ENCODE data around the gene MYO5B. TPM values are rescaled to one million over a fixed set of nuclear protein-coding genes. Genes with fewer than 3 reads are reported as not detected.

The MYO5B gene
- total RNA-seq, 1 experiment from 2014 or later, result 32.1 TPM

DNA sequence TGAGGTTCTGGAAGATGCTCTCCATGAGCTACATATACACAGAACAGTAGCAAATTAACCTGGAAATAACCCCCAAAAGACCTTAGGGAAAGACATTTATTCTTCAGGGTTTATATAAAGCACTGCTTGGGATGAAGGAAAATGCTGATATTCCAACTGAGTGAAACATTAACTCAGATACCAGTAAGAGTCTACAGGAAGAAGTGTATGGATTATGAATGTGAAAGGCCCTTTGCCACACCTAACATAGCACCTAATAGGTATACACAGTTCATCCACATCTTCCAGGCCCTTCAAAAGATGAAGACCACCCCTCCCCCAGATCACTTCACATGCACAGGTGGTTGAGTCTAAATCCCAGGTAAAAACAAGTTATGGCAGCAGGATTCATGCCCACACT lies 50.4 kb downstream of the MYO5B start:
- Histone ChIP-seq H3K4me1 (ENCODE audit: control insufficient read depth in 1 of 2, insufficient read depth in 2 of 2, low read length in 2 of 2) (peaks cover 0 to 9% of the 10 kb centered on the region in 2 experiments; a peak in 2 of 4 replicates), H3K9ac (ENCODE audit: low read length) (no peak overlapping the region), H4K20me1 (ENCODE audit: insufficient read depth) (no peaks in the 10 kb centered on the region), H3K79me2 (ENCODE audit: insufficient read depth, low read length) (peaks cover 2% of the 10 kb centered on the region; the same call in 1 of the 2 replicates), H2AFZ (ENCODE audit: low read depth, low read length, poor library complexity, severe bottlenecking) (no peak overlapping the region), H3K4me2 (ENCODE audit: low read length) (no peak overlapping the region), H3K9me2 (ENCODE audit: insufficient read depth) (no peaks in the 10 kb centered on the region), H3K27me3 (ENCODE audit: insufficient read depth, low read length) (no peaks in the 10 kb centered on the region), H3K9me3 (ENCODE audit: control insufficient read depth in 1 of 2, insufficient read depth in 1 of 2, low read depth in 1 of 2, low read length in 2 of 2) (no peaks in the 10 kb centered on the region), H3K4me3 (replicated peaks in 1 of 2; ENCODE audit: low read depth in 1 of 2, low read length in 2 of 2) (no peak overlapping the region), H3K36me3 (ENCODE audit: control insufficient read depth in 1 of 2, insufficient read depth in 2 of 2, low read length in 2 of 2) (no peaks in the 10 kb centered on the region), H3K27ac (ENCODE audit: low read depth, low read length) (no peak overlapping the region)
- intact Hi-C loops (cut with micrococcal nuclease), result no loop called here
- no peak for TF ChIP-seq ELF1 (IDR thresholded peaks at IDR 0.05; ENCODE audit: borderline replicate concordance, low read depth)
- no peak for TF ChIP-seq MAX (IDR thresholded peaks at IDR 0.05)
- no peak for TF ChIP-seq EGR1 (IDR thresholded peaks at IDR 0.05; ENCODE audit: low read depth)
- no peak for TF ChIP-seq POLR2A (IDR thresholded peaks at IDR 0.05; ENCODE audit: borderline replicate concordance, extremely low read depth, insufficient read depth, insufficient read length)
- no peak for TF ChIP-seq SIN3A (IDR thresholded peaks at IDR 0.05; ENCODE audit: low read depth)
- TF ChIP-seq EZH2phosphoT487 (IDR thresholded peaks at IDR 0.05; ENCODE audit: borderline replicate concordance), result no peak
- no peak for TF ChIP-seq POLR2AphosphoS5 (IDR thresholded peaks at IDR 0.05; ENCODE audit: low read depth, low read length)
- TF ChIP-seq, protein P1, sequence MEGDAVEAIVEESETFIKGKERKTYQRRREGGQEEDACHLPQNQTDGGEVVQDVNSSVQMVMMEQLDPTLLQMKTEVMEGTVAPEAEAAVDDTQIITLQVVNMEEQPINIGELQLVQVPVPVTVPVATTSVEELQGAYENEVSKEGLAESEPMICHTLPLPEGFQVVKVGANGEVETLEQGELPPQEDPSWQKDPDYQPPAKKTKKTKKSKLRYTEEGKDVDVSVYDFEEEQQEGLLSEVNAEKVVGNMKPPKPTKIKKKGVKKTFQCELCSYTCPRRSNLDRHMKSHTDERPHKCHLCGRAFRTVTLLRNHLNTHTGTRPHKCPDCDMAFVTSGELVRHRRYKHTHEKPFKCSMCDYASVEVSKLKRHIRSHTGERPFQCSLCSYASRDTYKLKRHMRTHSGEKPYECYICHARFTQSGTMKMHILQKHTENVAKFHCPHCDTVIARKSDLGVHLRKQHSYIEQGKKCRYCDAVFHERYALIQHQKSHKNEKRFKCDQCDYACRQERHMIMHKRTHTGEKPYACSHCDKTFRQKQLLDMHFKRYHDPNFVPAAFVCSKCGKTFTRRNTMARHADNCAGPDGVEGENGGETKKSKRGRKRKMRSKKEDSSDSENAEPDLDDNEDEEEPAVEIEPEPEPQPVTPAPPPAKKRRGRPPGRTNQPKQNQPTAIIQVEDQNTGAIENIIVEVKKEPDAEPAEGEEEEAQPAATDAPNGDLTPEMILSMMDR (IDR thresholded peaks at IDR 0.05 in 2 of 3, conservative IDR thresholded peaks at IDR 0.05 in 1 of 3; ENCODE audit: borderline replicate concordance in 1 of 3, insufficient read depth in 1 of 3, low read depth in 2 of 3, low read length in 2 of 3), result no peak
- TF ChIP-seq, protein P2, sequence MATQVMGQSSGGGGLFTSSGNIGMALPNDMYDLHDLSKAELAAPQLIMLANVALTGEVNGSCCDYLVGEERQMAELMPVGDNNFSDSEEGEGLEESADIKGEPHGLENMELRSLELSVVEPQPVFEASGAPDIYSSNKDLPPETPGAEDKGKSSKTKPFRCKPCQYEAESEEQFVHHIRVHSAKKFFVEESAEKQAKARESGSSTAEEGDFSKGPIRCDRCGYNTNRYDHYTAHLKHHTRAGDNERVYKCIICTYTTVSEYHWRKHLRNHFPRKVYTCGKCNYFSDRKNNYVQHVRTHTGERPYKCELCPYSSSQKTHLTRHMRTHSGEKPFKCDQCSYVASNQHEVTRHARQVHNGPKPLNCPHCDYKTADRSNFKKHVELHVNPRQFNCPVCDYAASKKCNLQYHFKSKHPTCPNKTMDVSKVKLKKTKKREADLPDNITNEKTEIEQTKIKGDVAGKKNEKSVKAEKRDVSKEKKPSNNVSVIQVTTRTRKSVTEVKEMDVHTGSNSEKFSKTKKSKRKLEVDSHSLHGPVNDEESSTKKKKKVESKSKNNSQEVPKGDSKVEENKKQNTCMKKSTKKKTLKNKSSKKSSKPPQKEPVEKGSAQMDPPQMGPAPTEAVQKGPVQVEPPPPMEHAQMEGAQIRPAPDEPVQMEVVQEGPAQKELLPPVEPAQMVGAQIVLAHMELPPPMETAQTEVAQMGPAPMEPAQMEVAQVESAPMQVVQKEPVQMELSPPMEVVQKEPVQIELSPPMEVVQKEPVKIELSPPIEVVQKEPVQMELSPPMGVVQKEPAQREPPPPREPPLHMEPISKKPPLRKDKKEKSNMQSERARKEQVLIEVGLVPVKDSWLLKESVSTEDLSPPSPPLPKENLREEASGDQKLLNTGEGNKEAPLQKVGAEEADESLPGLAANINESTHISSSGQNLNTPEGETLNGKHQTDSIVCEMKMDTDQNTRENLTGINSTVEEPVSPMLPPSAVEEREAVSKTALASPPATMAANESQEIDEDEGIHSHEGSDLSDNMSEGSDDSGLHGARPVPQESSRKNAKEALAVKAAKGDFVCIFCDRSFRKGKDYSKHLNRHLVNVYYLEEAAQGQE (IDR thresholded peaks at IDR 0.05; ENCODE audit: low read depth), result no peak
- TF ChIP-seq CEBPB (IDR thresholded peaks at IDR 0.05; ENCODE audit: low read depth), result no peak
- no peak for TF ChIP-seq FOSL1 (IDR thresholded peaks at IDR 0.05; ENCODE audit: low read depth)
- DNase-seq (ENCODE audit: low read depth, low spot score) (no peak), ATAC-seq (no peak)
- no TSS peak for BruUV-seq (replicated peaks)
- ChIA-PET CTCF (no interaction called here), POLR2A (no interaction called here), RAD21 (ENCODE audit: low non-redundant PET in 1 of 2, low total read pairs in 2 of 2, uncharacterized antibody in 2 of 2, unreplicated experiment in 2 of 2) (no interaction called here)
